Left ventricle myocardium inferior (tissue), 1 donor: ENCODE measurements around the gene ADAMTS3. TPM values are rescaled to one million over a fixed set of nuclear protein-coding genes. Genes with fewer than 3 reads are reported as not detected.

Experiments used
- DNase-seq: peaks from one replicate; pipeline ENCODE4 v3.0.0-alpha.2; 2020
- H3K27ac ChIP-seq: fragments of 200-600 bp; replicated peaks from 2 replicates; pipeline ENCODE4 v1.8.0; 2021
- H3K27me3 ChIP-seq: fragments of 200-600 bp; 2 replicates; pipeline ENCODE4 v1.8.0; 2021; ENCODE audit warnings: low read depth
- H3K36me3 ChIP-seq: fragments of 200-600 bp; 2 replicates; pipeline ENCODE4 v1.8.0; 2021
- H3K4me1 ChIP-seq: fragments of 200-600 bp; 2 replicates; pipeline ENCODE4 v1.8.0; 2021
- H3K4me3 ChIP-seq: fragments of 200-600 bp; 2 replicates; pipeline ENCODE4 v1.8.0; 2021; ENCODE audit warnings: mild to moderate bottlenecking, moderate library complexity
- H3K9me3 ChIP-seq: fragments of 200-600 bp; replicated peaks from 2 replicates; pipeline ENCODE4 v1.8.0; 2021
- intact Hi-C: fragments of 100-400 bp; cut with micrococcal nuclease; formaldehyde crosslinking; loops from one replicate; pipeline ENCODE4 v1.11.0; 2022
- total RNA-seq: library from RNA; stranded (reverse); fragmentation: NEBNext Ultra II Directional; extraction: Animal tissue kit (Norgen Biotek cat#: 25700); gene quantifications from one replicate; pipeline ENCODE4 v1.2.1, GENCODE V29; 2021
- TF ChIP-seq, protein P1 (sequence below): fragments of 200-600 bp; IDR thresholded peaks from 2 replicates; pipeline ENCODE4 v1.8.0; 2021; ENCODE audit warnings: antibody characterized with exemption, mild to moderate bottlenecking, borderline replicate concordance
- donor health status: DM: no; HTN: yes; CAD: no; lungs with severe emphysema.

Gene ADAMTS3
- total RNA-seq, 1 donor from 2014 or later = 0.60 TPM

DNA sequence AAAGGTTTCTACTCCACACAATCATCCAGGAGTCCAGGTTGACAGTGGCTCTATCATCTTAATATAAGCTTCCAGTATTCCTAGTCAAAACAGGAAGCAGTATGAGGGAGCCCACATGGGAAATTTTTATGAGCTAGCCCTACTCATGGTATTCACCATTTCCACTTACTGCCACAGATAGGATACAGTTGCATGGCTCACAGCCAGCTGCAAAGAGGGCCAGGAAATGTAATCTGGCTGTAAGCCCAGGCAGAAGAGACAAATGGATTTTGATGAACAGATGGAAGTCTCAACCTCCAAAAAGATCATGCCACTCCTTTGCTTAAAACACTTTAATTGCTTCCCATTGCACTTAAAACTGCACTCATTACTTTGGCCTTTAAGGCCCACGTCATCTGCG lies 150.6 kb downstream of the ADAMTS3 start:
- intact Hi-C loops = no loop called here
- DNase-seq = peak; percentile 46
- no peaks in the 10 kb centered on the region for H3K9me3 ChIP-seq

DNA sequence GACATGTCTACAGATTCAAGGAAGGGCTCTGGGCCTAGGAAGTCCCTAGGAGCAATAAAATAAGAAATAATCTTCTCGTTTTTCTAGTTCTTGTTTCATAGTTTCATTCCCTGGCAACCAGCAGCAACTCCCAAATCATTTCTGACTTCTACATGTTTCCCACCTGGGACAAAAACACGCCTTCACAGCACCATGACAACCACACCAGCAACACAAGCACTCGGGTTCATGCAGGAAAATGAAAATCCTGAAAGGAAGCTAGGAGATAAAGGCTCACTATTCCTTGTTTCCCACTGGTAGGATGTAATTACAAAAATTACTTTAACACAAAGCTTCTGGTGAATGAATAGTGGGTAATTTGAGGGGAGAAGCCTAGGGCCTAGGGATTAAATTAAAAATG lies 158.9 kb downstream of the ADAMTS3 start:
- H3K36me3 ChIP-seq = no peaks in the 10 kb centered on the region
- no peaks in the 10 kb centered on the region for H3K27me3 ChIP-seq
- no peak for DNase-seq
- H3K27ac ChIP-seq = no peak overlapping the region
- intact Hi-C loops = no loop called here
- no peak overlapping the region for H3K4me3 ChIP-seq
- H3K9me3 ChIP-seq = no peaks in the 10 kb centered on the region
- no peaks in the 10 kb centered on the region for H3K4me1 ChIP-seq
- TF ChIP-seq, protein P1, sequence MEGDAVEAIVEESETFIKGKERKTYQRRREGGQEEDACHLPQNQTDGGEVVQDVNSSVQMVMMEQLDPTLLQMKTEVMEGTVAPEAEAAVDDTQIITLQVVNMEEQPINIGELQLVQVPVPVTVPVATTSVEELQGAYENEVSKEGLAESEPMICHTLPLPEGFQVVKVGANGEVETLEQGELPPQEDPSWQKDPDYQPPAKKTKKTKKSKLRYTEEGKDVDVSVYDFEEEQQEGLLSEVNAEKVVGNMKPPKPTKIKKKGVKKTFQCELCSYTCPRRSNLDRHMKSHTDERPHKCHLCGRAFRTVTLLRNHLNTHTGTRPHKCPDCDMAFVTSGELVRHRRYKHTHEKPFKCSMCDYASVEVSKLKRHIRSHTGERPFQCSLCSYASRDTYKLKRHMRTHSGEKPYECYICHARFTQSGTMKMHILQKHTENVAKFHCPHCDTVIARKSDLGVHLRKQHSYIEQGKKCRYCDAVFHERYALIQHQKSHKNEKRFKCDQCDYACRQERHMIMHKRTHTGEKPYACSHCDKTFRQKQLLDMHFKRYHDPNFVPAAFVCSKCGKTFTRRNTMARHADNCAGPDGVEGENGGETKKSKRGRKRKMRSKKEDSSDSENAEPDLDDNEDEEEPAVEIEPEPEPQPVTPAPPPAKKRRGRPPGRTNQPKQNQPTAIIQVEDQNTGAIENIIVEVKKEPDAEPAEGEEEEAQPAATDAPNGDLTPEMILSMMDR = no peak

More for the DNA sequence above, 150.6 kb downstream of the ADAMTS3 start:
- H3K27ac ChIP-seq = no peak overlapping the region
- no peaks in the 10 kb centered on the region for H3K27me3 ChIP-seq
- TF ChIP-seq, protein P1 = no peak
- no peaks in the 10 kb centered on the region for H3K36me3 ChIP-seq
- H3K4me3 ChIP-seq = no peak overlapping the region
- H3K4me1 ChIP-seq = peaks cover 8% of the 10 kb centered on the region

DNA sequence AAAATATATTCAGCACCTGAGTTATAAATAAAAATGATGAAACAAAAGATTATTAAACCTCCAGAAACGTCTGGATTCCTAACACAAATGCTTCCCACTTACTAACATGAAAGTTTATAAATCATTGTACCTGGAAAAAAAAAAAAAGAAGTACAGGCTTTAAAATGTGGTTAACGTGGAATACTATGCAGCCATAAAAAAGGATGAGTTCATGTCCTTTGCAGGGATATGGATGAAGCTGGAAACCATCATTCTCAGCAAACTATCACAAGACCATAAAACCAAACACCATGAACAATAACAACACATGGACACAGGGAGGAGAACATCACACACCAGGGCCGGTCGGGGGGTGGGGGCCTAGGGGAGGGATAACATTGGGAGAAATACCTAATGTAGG lies 160.5 kb downstream of the ADAMTS3 start:
- intact Hi-C loops = no loop called here
- H3K27me3 ChIP-seq = no peaks in the 10 kb centered on the region
- no peak overlapping the region for H3K4me3 ChIP-seq
- H3K36me3 ChIP-seq = no peaks in the 10 kb centered on the region
- no peak for DNase-seq
- TF ChIP-seq, protein P1 = no peak
- H3K9me3 ChIP-seq = no peaks in the 10 kb centered on the region
- H3K27ac ChIP-seq = no peak overlapping the region
- H3K4me1 ChIP-seq = no peaks in the 10 kb centered on the region

DNA sequence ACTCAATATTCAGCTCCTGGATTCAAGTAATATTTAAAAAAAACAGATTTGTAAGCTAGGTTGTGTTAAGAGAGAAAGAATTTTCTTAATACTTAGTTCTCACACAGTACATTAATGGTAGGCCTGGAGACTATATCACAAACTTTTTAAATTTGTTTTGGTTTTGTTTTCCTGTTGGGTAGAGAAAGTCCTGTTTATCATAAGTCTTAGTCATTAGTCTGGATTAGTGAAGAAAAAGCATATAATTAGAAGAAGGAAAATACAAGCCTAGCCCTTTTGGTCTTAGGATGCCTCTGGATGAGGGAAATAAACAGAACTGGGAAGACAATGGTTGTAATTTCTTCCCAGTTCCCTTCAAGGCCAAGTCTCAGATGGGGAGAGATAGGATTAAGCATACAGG lies 163.6 kb downstream of the ADAMTS3 start:
- intact Hi-C loops = no loop called here
- H3K4me3 ChIP-seq = no peak overlapping the region
- H3K36me3 ChIP-seq = no peaks in the 10 kb centered on the region
- no peaks in the 10 kb centered on the region for H3K9me3 ChIP-seq
- H3K27ac ChIP-seq = no peak overlapping the region
- no peaks in the 10 kb centered on the region for H3K27me3 ChIP-seq
- TF ChIP-seq, protein P1 = no peak
- H3K4me1 ChIP-seq = no peaks in the 10 kb centered on the region
- no peak for DNase-seq

- Histone ChIP-seq H3K4me1 (no peaks in the 10 kb centered on the region), H3K27ac (no peak overlapping the region), H3K36me3 (no peaks in the 10 kb centered on the region), H3K4me3 (no peak overlapping the region), H3K27me3 (no peaks in the 10 kb centered on the region), H3K9me3 (no peaks in the 10 kb centered on the region)
- DNase-seq = no peak
- TF ChIP-seq, protein P1 = no peak
- intact Hi-C loops = no loop called here
Observed at GRCh38 chr4:72397314-72397713, 171.7 kb downstream of the ADAMTS3 start.
